CD4-positive, alpha-beta T cell treated with Interleukin-1 beta for 1 hour (primary cell): ENCODE data around the gene BARHL1.

Experiments used
- DNase-seq, 2 donors: peaks; one replicate each; pipeline ENCODE4 v3.0.0-alpha.2; 2020 to 2022

BARHL1 gene

DNA sequence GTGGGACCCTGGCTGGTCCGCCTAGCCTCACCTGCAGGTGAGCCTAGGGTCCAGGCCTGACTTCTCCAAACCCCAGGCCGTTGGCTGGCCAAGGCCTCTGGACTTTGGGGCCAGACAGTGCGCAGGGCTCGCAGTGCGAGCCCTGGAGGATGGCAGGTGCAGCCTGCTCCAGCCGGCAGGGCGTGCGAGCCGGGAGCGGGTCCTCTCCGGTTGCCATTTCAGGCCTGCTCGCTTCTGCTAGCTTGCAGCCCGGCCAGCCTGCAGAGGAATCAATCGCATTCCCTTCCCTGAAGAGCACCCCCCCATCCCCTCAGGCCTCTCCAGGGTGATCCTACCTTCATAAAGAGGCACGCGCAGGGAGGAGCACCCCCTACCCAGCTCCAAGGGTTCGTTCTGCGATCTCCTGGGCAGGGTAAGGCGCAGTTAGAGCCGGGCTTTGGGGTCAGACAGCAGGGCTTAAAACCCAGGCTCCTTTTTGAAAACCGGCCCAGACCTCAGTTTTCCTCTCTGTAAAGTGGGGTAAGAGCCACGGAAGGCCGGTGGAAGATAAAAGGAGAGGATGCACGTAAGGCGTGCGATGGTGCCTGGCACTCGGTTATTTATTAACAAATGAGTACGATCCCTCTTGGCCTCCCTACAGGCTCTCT lies 6.2 kb downstream of the BARHL1 start:
- DNase-seq, result no peak

DNA sequence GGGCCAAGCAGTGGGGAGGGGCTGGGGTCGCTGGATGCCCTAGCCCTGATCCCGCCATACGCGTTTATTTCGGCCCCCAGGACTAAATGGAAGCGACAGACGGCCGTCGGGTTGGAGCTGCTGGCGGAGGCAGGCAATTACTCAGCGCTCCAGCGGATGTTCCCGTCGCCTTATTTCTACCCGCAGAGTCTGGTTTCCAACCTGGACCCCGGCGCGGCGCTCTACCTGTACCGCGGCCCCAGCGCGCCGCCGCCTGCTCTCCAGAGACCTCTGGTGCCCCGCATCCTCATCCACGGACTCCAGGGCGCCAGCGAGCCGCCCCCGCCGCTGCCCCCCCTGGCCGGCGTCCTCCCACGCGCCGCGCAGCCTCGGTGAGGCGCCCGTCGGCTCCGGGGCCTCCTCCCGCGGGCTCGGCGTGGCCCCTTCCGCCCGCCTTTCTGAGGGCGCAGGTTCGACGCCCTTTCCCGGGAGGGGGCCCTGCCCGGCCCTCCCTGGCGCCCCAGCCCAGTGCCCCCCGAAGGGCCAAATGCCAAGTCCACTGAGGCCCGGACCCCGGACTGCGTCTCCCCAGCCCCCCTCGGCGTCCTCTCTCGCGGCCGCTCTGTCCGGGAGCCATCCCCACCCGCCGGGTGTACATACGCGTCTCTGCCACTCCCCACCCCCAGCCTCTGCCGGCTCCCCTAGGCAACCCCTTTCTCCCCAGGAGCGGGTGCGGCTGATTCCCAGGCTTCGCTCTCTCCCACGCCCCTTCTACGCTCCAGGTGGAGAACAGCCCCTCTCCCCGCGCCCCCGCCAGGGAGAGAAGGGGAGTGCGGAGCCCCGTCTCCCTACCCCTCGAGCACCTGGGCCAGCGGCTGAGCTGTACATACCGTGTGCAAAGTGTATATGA lies 7.0 kb downstream of the BARHL1 start:
- DNase-seq, result no peak

GRCh38 chr9:132590037-132590317 lies 7.6 kb downstream of the BARHL1 start:
- DNase-seq, result no peak

DNA sequence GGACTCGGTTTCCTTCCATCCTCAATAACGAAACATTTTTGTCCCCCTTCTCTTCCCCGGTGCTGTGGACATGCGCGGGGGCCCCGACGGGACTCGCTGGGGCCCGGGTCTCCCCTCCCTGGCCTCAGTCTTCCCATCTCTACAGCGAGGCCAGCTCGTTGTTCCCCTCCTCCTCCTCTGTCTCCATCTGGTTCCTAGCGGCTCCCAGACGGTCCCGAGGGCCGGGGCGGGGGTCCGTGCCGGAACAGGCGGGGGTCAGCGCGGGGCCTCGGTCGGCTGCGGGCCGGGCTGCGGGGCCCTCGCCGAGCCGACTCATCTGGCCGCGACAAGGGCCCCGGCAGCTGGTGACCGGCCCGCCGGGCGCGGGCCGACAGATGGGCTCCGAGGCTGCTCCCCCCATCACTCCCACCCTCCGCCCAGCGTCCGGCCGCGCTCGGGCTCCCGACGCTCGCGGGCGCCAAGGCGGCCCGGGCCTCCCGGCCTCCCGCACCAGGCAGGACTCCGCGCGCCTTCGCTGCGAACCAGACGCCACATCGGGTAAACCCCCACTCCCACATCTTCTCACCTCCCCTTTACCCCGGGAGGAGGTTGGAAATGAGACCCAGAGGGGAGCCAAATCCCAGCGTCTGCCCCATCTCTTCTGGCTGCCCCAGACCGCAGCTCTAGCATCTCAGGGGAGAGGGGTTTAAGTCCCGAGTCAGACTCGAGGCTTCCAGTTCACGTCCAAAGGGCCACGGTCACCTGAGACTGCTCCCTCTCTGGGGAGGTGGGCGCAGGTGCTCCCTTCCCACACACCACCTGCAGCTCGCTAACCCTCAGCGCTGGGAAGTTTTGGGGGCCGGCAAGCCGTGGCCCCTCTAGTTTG lies 8.1 kb downstream of the BARHL1 start:
- no peak for DNase-seq

DNA sequence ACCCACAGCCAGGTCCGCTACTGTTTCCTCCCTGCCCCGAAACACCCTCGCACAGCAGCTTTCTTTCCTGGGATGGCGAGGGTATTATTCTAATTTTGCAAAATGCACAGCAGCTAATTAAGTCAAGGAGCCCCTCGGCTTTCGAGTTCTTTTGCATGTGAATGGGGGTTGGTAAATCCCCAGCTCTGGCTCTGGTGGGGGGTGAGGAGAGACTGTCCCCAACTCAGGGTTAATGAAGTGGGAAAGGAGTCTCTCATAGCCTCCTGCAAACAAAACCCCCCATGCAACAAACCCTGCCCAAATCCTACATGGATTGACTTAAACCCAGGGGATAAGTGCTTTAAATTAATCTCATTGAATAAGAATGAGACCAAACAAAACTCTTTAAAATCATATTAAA lies 8.8 kb downstream of the BARHL1 start:
- DNase-seq, result no peak

DNA sequence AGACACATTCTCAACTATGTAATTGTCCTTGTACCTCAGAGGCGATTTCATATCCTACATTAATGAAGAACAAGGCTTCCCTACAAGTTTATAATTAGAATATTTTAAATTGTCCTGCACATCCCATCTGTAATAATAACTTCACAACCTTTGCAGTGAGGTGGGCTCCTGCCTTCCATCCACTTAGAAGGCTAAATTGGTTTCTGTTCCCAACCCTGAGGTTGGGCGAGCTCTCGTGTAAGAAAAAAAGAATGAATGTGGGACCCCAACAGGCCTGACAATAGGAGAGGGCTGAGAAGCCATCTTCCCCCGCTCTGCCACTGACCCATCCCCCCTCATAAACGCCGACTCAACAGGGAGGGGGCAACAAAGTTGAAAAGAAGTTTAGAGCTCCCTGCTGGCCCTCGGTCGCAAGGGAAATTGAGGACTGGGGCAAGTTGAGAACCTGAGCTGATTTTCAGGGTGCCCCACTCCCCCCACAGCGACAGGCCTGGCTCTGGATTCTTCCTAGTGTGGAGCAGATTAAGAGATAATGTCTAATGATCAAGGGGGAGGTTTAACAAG lies 9.4 kb downstream of the BARHL1 start:
- no peak for DNase-seq

- no peak for DNase-seq
Observed at GRCh38 chr9:132592451-132592850, 10.0 kb downstream of the BARHL1 start.

- DNase-seq, result no peak
Observed at GRCh38 chr9:132594412-132594811, 12.0 kb downstream of the BARHL1 start.

DNA sequence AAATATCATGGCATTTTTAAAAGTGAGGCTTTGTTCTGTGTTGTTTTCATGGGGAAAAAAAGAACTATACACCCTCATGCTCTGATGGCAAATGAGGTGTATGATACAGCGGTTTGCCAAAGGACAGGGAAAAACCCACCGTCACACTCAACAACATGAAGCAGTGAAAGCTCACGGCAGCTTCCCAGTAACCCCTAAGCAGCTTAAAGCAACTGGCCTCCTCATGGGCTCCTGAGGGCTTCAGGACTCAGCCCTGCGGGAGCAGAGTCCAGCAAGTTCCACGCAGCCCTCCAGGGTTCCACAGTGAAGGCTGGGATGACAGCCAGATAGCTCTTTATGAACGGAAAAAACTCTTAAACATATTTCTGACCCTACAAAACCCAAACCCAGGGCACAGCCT lies 12.9 kb downstream of the BARHL1 start:
- DNase-seq, result no peak

- no peak for DNase-seq
Observed at GRCh38 chr9:132596200-132596599, 13.8 kb downstream of the BARHL1 start.

DNA sequence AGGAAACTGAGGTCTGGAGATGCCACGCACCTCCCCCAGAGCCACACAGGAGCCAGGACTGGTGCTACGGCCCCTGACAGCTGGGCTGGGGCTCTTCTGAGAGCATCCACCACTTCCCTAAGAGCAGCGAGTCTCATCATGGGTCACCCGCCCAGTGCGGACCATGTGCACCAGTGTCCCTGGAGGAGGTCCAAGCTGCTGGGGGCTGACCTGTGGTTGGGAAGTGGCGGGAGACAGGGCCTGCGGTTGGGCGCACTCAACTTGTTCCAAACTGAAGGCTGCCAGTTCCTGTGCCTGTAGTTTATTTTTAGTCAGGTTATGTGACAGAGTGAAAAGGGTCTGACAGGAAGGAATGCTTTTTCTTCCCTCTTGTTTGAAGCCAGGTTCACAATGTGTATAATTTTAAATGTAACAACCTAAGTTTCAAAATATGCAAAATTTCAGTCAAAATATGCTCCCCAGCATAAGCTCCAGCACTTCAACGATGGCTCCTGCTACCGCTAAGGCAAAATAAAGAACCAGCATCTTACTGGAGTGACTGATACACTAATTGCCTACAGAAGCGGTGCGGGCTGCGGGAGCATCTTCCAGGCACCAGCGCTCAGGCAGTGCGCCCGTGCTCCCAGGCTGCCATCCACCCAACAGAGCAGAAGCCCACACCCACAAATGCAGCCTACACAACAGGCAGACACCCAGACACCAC lies 14.8 kb downstream of the BARHL1 start:
- DNase-seq, result no peak

DNA sequence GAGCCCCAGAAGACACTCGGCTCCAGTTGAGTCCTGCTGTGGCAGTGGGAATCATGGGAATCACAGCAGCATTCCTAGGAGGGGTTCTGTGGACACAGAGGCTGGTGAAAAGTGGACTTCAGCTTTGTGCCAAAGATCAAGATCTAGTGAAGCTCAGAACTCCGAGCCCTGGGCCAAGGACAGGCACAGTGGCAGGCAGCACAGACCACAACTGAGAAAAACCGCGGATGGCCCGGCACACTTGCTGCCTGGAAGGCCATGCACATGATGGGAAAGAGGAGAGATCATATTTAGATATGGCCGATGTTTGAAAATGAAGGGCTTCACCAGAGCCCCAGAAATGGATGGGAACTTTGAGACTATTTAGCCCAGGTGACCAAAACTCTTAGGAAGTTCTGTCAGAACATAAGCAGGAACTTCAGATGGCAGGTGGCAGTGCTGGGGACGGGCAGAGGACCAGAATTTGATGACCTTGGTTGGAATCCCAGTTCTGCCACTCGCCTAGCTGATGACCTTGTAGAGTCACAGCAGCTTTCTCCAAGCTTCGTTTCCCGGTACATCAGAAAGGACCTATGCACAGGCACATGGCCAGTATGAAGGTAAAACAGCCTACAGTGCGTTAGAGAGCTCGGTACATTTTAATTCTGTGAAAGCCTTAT lies 18.0 kb downstream of the BARHL1 start:
- no peak for DNase-seq

GRCh38 chr9:132602207-132602606 lies 19.8 kb downstream of the BARHL1 start:
- DNase-seq, result no peak

DNA sequence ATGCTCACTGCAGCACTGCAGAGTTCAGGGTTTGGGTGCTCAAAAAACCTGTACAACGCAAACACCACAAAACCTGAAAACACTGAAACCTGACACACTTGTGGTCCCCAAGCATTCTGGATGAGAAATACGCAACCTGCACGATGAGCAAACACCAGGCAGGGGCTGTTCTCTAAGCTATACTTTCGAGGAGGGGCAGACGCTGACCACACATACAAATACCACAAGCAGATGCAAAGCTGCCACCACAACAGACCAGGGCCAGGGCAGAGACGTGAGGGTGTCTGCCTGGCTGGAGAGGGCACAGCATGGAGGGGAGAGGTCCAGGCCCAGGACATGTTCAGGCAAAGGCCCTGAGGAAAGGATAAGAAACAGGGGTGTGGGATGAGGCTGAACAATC lies 23.0 kb downstream of the BARHL1 start:
- no peak for DNase-seq

DNA sequence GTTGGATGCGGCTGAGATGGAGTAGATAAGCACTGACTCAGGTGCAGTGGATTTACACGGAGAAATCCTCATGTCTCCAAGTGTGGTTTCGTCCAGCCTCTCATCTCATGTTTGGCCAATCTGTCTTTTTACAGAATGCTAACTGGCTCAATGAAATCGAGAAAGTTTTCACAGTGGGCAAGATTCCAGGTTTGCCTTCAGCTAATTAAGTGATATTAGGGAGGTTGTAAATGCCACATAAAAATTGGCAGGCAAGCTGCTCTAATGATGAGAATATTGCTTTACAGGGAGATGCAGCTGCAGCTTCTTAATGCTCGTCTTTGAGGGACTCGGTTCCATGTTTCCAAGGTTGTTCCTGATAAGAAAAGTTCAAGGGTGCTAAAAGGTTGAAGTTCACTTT lies 23.7 kb downstream of the BARHL1 start:
- DNase-seq, result no peak

GRCh38 chr9:132609184-132609583 lies 26.8 kb downstream of the BARHL1 start:
- DNase-seq, result no peak

DNA sequence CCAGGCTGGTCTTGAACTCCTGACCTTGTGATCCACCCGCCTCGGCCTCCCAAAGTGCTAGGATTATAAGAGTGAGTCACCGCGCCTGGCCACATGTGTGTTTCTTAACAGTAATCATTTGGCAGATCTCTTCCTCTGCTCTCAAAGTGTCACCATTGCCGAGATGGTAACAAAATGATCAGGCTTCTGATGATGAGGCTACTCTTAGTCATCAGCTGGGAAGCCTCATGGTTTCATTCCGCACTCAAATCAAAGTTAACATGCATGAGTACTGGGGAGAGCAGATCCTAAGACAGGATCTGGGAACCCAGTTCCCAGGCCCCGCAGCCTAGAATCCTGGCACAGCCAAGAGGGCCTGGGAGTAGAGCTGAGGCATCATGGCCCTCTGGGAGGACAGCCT lies 27.4 kb downstream of the BARHL1 start:
- no peak for DNase-seq

DNA sequence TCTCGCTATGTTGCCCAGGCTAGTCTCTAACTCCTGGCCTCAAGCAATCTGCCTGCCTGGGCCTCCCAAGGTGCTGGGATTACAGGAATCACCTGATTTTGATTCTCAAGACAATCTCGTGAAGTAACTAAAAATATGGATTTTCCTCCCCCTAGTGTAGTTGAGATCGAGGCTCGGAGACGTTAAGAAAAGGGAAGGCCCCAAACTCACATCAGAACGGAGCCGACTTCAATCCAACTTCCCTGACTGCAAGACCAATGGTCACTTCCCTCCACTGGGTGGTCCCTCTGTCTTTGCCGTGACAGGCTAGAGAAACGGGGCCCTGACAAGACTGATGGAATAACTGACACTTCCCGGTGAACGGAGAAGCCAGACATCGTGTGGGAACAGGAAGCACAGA lies 28.3 kb downstream of the BARHL1 start:
- no peak for DNase-seq

DNA sequence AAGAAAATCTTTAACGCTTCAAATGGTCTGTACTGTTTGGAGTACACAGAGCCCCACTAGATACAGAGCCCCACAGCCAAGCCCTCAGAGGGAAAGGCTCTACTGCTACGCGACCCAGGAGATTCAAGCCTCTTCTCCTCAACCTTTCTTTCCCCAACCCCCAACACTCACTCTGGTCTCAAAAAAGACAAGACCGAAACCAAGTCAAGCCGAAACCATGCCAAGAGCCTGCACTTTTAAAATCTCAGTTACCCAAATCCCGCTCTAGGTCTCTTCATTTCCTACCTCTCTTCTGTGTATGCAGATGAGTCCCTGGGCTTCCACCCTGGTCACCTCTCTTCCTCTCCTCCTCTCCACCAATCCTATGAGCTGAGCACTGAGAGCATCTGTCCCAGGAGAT lies 31.9 kb downstream of the BARHL1 start:
- no peak for DNase-seq

- no peak for DNase-seq
Observed at GRCh38 chr9:132615774-132616173, 33.4 kb downstream of the BARHL1 start.

GRCh38 chr9:132616725-132617124 lies 34.3 kb downstream of the BARHL1 start:
- DNase-seq, result no peak

GRCh38 chr9:132622159-132622558 lies 39.8 kb downstream of the BARHL1 start:
- no peak for DNase-seq
